ENCODE measurements around the gene IRX4. TPM values are rescaled to one million over a fixed set of nuclear protein-coding genes. Genes with fewer than 3 reads are reported as not detected.

IRX4 gene
- total and polyA plus RNA-seq, 2 experiments from 2014 or later: 0.82 to 1.7 TPM

GRCh38 chr5:1867114-1867814 is 15.5 kb downstream of the IRX4 start (continued):
- TF ChIP-seq ZNF331 (CRISPR knock-in tag; IDR thresholded peaks at IDR 0.05; ENCODE audit: low read depth) (no peak), EZH2 (IDR thresholded peaks at IDR 0.05; ENCODE audit: low read depth, unreplicated experiment) (no peak)

DNA sequence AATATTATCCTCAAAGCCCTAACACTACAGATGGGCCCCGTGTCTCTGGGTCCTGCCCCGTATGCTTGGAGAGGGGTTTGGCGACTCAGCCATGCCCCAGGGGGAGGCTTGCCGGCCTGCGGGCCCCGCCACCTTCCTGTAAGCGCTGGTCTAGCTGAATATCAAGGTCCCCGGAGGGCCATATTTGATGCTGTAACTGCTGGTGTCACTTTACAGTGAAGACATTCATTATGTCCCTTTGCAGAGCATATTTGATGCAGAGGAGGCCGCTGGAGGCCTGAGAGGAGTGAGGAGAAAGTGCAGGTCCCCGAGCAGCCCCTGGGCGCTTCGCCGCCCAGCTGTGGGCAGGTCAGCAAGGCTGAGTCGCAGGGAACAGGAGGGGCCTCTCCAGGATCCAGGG is 16.8 kb downstream of the IRX4 start:
- Mint-ChIP-seq H3K36me3 (ENCODE audit: low read depth) (no peaks in the 10 kb centered on the region; the same call in 2 of the 3 replicates), H3K9me3 (no peaks in the 10 kb centered on the region), H3K27me3 (ENCODE audit: insufficient read depth, low read depth, poor library complexity) (peaks cover 25% of the 10 kb centered on the region), H3K4me1 (peaks cover 18% of the 10 kb centered on the region), H3K27ac (no peak overlapping the region), H3K4me3 (no peak overlapping the region)
- Histone ChIP-seq H4K20me1 (replicated peaks; ENCODE audit: insufficient read depth) (no peaks in the 10 kb centered on the region), H3K4me3 (no peak overlapping the region), H3K4me2 (no peak overlapping the region), H3K27me3 (ENCODE audit: insufficient read depth) (no peaks in the 10 kb centered on the region), H3K36me3 (ENCODE audit: insufficient read depth) (no peaks in the 10 kb centered on the region), H2AFZ (no peak overlapping the region), H3K4me1 (ENCODE audit: insufficient read depth) (no peaks in the 10 kb centered on the region), H3K27ac (ENCODE audit: low read depth) (no peak overlapping the region), H3F3A (replicated peaks; ENCODE audit: low read depth) (peaks cover 5% of the 10 kb centered on the region; the same call in 1 of the 2 replicates), H3K79me2 (replicated peaks; ENCODE audit: insufficient read depth) (no peaks in the 10 kb centered on the region), H3K9me2 (ENCODE audit: insufficient read depth) (0 out of 2 replicates have a peak, but pooled peaks cover 2% of the 10 kb centered on the region)
- ATAC-seq (no peak), DNase-seq (ENCODE audit: low spot score) (no peak)
- TF ChIP-seq EZH2 (IDR thresholded peaks at IDR 0.05; ENCODE audit: low read depth, unreplicated experiment) (no peak), NANOG (IDR thresholded peaks at IDR 0.05; ENCODE audit: borderline replicate concordance) (no peak), JUNB (IDR thresholded peaks at IDR 0.05; ENCODE audit: unreplicated experiment) (no peak), ZNF462 (CRISPR knock-in tag; IDR thresholded peaks at IDR 0.05) (no peak), STAT1 (IDR thresholded peaks at IDR 0.05; ENCODE audit: unreplicated experiment) (no peak), ZNF331 (CRISPR knock-in tag; IDR thresholded peaks at IDR 0.05; ENCODE audit: low read depth) (no peak)
- TF ChIP-seq, protein P1, sequence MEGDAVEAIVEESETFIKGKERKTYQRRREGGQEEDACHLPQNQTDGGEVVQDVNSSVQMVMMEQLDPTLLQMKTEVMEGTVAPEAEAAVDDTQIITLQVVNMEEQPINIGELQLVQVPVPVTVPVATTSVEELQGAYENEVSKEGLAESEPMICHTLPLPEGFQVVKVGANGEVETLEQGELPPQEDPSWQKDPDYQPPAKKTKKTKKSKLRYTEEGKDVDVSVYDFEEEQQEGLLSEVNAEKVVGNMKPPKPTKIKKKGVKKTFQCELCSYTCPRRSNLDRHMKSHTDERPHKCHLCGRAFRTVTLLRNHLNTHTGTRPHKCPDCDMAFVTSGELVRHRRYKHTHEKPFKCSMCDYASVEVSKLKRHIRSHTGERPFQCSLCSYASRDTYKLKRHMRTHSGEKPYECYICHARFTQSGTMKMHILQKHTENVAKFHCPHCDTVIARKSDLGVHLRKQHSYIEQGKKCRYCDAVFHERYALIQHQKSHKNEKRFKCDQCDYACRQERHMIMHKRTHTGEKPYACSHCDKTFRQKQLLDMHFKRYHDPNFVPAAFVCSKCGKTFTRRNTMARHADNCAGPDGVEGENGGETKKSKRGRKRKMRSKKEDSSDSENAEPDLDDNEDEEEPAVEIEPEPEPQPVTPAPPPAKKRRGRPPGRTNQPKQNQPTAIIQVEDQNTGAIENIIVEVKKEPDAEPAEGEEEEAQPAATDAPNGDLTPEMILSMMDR (conservative IDR thresholded peaks at IDR 0.05; ENCODE audit: low read depth in 2 of 2): no peak
- TF ChIP-seq, protein P2, sequence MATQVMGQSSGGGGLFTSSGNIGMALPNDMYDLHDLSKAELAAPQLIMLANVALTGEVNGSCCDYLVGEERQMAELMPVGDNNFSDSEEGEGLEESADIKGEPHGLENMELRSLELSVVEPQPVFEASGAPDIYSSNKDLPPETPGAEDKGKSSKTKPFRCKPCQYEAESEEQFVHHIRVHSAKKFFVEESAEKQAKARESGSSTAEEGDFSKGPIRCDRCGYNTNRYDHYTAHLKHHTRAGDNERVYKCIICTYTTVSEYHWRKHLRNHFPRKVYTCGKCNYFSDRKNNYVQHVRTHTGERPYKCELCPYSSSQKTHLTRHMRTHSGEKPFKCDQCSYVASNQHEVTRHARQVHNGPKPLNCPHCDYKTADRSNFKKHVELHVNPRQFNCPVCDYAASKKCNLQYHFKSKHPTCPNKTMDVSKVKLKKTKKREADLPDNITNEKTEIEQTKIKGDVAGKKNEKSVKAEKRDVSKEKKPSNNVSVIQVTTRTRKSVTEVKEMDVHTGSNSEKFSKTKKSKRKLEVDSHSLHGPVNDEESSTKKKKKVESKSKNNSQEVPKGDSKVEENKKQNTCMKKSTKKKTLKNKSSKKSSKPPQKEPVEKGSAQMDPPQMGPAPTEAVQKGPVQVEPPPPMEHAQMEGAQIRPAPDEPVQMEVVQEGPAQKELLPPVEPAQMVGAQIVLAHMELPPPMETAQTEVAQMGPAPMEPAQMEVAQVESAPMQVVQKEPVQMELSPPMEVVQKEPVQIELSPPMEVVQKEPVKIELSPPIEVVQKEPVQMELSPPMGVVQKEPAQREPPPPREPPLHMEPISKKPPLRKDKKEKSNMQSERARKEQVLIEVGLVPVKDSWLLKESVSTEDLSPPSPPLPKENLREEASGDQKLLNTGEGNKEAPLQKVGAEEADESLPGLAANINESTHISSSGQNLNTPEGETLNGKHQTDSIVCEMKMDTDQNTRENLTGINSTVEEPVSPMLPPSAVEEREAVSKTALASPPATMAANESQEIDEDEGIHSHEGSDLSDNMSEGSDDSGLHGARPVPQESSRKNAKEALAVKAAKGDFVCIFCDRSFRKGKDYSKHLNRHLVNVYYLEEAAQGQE (IDR thresholded peaks at IDR 0.05; ENCODE audit: unreplicated experiment): no peak

Data from GM23338 (cell line).